Trophoblast cell (in vitro differentiated cells and primary cell): ENCODE results near the gene SUCLG2. TPM values are rescaled to one million over a fixed set of nuclear protein-coding genes. Genes with fewer than 3 reads are reported as not detected.

Experiments used
- DNase-seq, 2 donors: peaks; one replicate each; pipeline ENCODE4 v3.0.0-alpha.2; 2016
- H2AFZ ChIP-seq: 2 replicates; pipeline ENCODE4 v1.6.1; 2013; ENCODE audit warnings: low read length, moderate library complexity, mild to moderate bottlenecking; ENCODE audit not compliant: insufficient read depth, poor library complexity
- H2AK5ac ChIP-seq: 2 replicates; pipeline ENCODE4 v1.6.1; 2013; ENCODE audit warnings: mild to moderate bottlenecking, low read length
- H2BK120ac ChIP-seq: 2 replicates; pipeline ENCODE4 v1.6.1; 2013; ENCODE audit warnings: low read length, mild to moderate bottlenecking, moderate library complexity; ENCODE audit not compliant: insufficient read depth, poor library complexity
- H2BK12ac ChIP-seq: 2 replicates; pipeline ENCODE4 v1.6.1; 2013; ENCODE audit warnings: mild to moderate bottlenecking, low read length, moderate library complexity
- H2BK5ac ChIP-seq: 2 replicates; pipeline ENCODE4 v1.6.1; 2013; ENCODE audit warnings: low read length, low read depth, moderate library complexity, mild to moderate bottlenecking; ENCODE audit not compliant: poor library complexity
- H3K14ac ChIP-seq: 2 replicates; pipeline ENCODE4 v1.6.1; 2013; ENCODE audit warnings: mild to moderate bottlenecking, low read length
- H3K18ac ChIP-seq: 2 replicates; pipeline ENCODE4 v1.6.1; 2013; ENCODE audit warnings: mild to moderate bottlenecking, low read length
- H3K23ac ChIP-seq: 2 replicates; pipeline ENCODE4 v1.6.1; 2013; ENCODE audit warnings: low read length
- H3K27ac ChIP-seq: 2 replicates; pipeline ENCODE4 v1.5.1; 2013; ENCODE audit warnings: low read depth, mild to moderate bottlenecking, inconsistent platforms, low read length, moderate library complexity
- H3K27me3 ChIP-seq: 2 replicates; pipeline ENCODE4 v1.6.1; 2013; ENCODE audit warnings: inconsistent platforms, mild to moderate bottlenecking, low read length, moderate library complexity; ENCODE audit not compliant: insufficient read depth
- H3K36me3 ChIP-seq, 2 experiments: 1 replicate in 1 of 2; 2 replicates in 1 of 2; pipeline ENCODE4 v1.6.1; 2013; ENCODE audit warnings: low read length in 2 of 2, mild to moderate bottlenecking in 2 of 2, moderate library complexity in 1 of 2; ENCODE audit not compliant: insufficient read depth in 2 of 2, control insufficient read depth in 1 of 2
- H3K4ac ChIP-seq: 2 replicates; pipeline ENCODE4 v1.6.1; 2013; ENCODE audit warnings: low read depth, mild to moderate bottlenecking, low read length, moderate library complexity
- H3K4me1 ChIP-seq, 2 experiments: 1 replicate in 1 of 2; 2 replicates in 1 of 2; pipeline ENCODE4 v1.6.1; 2013; ENCODE audit warnings: low read length in 2 of 2, mild to moderate bottlenecking in 2 of 2, moderate library complexity in 1 of 2; ENCODE audit not compliant: insufficient read depth in 2 of 2, control insufficient read depth in 1 of 2
- H3K4me2 ChIP-seq: 2 replicates; pipeline ENCODE4 v1.6.1; 2013; ENCODE audit warnings: inconsistent platforms, mild to moderate bottlenecking, low read length, moderate library complexity
- H3K4me3 ChIP-seq: 2 replicates; pipeline ENCODE4 v1.5.1; 2013; ENCODE audit warnings: mild to moderate bottlenecking, low read depth, low read length, inconsistent platforms
- H3K79me1 ChIP-seq: one replicate; pipeline ENCODE4 v1.6.1; 2013; ENCODE audit warnings: low read length
- H3K79me2 ChIP-seq: 2 replicates; pipeline ENCODE4 v1.6.1; 2013; ENCODE audit warnings: low read length, mild to moderate bottlenecking; ENCODE audit not compliant: control insufficient read depth, insufficient read depth, poor library complexity
- H3K9ac ChIP-seq: 2 replicates; pipeline ENCODE4 v1.6.1; 2013; ENCODE audit warnings: mild to moderate bottlenecking, low read length
- H3K9me3 ChIP-seq: 2 replicates; pipeline ENCODE4 v1.6.1; 2013; ENCODE audit warnings: low read depth, mild to moderate bottlenecking, control low read depth, inconsistent platforms, low read length; ENCODE audit not compliant: insufficient read depth
- H4K12ac ChIP-seq: 2 replicates; pipeline ENCODE4 v1.6.1; 2013; ENCODE audit warnings: low read depth, mild to moderate bottlenecking, low read length, moderate library complexity
- H4K8ac ChIP-seq: 2 replicates; pipeline ENCODE4 v1.6.1; 2013; ENCODE audit warnings: low read depth, mild to moderate bottlenecking, low read length, moderate library complexity
- H4K91ac ChIP-seq: one replicate; pipeline ENCODE4 v1.6.1; 2013; ENCODE audit warnings: low read depth, mild to moderate bottlenecking, low read length, moderate library complexity
- WGBS: extraction: QIAGEN DNeasy Blood & Tissue Kit; methylation state at CpG from one replicate; pipeline ENCODE4 v1.1.7; 2013; ENCODE audit warnings: missing lambda C conversion rate; ENCODE audit not compliant: insufficient read length, insufficient coverage; ENCODE audit errors: extremely low coverage; 5-methylcytosine and 5-hydroxymethylcytosine counted together
- polyA plus RNA-seq: library from polyadenylated mRNA; stranded (reverse); fragments of 200-250 nt; gene quantifications from 2 replicates; pipeline ENCODE4 v1.2.3, GENCODE V29; 2013

Gene SUCLG2, protein sequence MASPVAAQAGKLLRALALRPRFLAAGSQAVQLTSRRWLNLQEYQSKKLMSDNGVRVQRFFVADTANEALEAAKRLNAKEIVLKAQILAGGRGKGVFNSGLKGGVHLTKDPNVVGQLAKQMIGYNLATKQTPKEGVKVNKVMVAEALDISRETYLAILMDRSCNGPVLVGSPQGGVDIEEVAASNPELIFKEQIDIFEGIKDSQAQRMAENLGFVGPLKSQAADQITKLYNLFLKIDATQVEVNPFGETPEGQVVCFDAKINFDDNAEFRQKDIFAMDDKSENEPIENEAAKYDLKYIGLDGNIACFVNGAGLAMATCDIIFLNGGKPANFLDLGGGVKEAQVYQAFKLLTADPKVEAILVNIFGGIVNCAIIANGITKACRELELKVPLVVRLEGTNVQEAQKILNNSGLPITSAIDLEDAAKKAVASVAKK
- polyA plus RNA-seq = 22.7 and 24.4 TPM in 2 replicates

DNA sequence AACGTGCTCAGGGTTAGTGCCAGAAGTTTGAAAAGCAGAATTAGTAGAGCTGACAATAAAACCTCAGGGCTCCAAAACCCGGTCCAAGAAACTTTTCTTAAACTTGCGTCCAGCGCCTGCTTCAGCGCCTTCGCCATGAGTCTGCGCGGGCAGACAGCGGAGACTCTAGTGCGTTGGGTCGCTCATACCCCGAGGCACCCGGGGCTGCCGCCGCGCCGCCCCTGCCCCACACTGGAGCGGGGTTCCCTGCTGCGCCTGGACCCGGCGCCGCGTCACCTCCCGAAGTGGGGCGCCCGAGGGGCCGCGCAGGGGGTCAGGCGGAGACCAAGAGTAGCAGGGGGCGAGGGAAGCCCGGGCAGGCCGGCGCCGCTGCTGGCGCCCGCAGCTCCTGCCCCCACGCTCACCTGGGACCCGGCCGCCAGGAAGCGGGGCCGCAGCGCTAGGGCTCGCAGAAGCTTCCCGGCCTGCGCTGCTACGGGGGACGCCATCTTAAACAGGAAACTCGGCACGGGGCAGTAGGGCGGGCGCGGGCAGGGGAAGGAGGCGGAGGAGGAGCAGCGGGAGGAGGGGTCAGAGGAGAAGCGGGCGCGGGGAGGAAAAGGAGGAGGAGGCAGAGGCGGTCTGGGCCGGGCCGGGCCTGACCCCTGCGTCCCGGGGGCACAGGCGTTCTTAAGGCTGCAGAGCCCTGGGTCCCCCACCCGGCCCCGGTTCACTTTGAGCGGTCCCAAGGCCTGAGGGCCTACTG lies at the start of gene SUCLG2:
Gene SUCLG2, minus strand, starts transcription at position 514 of the 745 bp plus-strand sequence. Its CDS starts 26 bp downstream, at position 488.
- Histone ChIP-seq H3K9ac (peak within 1 kb of the TSS; percentile 93), H3K4me1 (peaks cover 5 to 6% of the 10 kb centered on the region in 2 experiments), H2BK12ac (peak within 1 kb of the TSS; percentile 19), H3K79me1 (peaks cover 12% of the 10 kb centered on the region), H3K79me2 (peaks cover 9% of the 10 kb centered on the region), H2AK5ac (peak within 1 kb of the TSS; percentile 18), H2AFZ (peak within 1 kb of the TSS; percentile 100), H3K23ac (no peak within 1 kb of the TSS), H4K8ac (peak within 1 kb of the TSS; percentile 94), H3K9me3 (no peaks in the 10 kb centered on the region), H3K27me3 (no peaks in the 10 kb centered on the region), H2BK120ac (peak within 1 kb of the TSS; percentile 95), H4K91ac (peak within 1 kb of the TSS; percentile 98), H3K4me3 (peak within 1 kb of the TSS; percentile 83), H4K12ac (peak within 1 kb of the TSS; percentile 99), H3K18ac (peak within 1 kb of the TSS; percentile 98), H3K27ac (peak within 1 kb of the TSS; percentile 90), H3K14ac (peak within 1 kb of the TSS; percentile 98), H2BK5ac (peak within 1 kb of the TSS; percentile 90), H3K36me3 (no peaks in the 10 kb centered on the region), H3K4me2 (peak within 1 kb of the TSS; percentile 47), H3K4ac (peak within 1 kb of the TSS; percentile 83)
- DNase-seq = peak; percentile 91 to 93
- WGBS = no CpG with 5 or more reads among the region's 66 CpGs

DNA sequence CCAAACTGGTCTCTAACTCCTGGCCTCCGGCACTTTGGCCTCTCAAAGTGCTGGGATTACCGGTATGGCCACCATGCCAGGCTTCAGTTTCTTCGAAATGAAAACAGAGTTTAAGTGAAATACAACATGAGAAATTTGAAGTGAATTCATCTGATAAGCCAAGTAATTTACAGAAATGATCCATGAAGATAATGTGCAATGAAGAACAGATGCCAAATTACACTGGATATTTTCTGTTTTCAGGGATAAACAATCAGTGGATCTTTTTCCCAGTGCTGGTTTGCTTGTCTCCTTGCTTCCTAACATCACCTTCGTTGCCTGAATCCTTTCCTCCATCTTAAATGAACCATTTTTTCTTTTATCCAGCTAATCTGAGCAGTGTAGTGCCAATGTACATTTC lies 46.2 kb upstream of the SUCLG2 start:
- no peaks in the 10 kb centered on the region for H3K79me1 ChIP-seq
- H2BK120ac ChIP-seq = no peak overlapping the region
- no peak overlapping the region for H3K9ac ChIP-seq
- WGBS = no CpG with 5 or more reads among the region's 4 CpGs
- H3K4me1 ChIP-seq = no peaks in the 10 kb centered on the region
- no peak overlapping the region for H4K12ac ChIP-seq
- H3K18ac ChIP-seq = no peak overlapping the region
- H3K14ac ChIP-seq = no peak overlapping the region
- H3K4me2 ChIP-seq = no peak overlapping the region
- no peak overlapping the region for H4K91ac ChIP-seq
- H3K4me3 ChIP-seq = no peak overlapping the region
- H3K79me2 ChIP-seq = no peaks in the 10 kb centered on the region
- no peak overlapping the region for H3K4ac ChIP-seq
- H3K9me3 ChIP-seq = no peaks in the 10 kb centered on the region
- no peak overlapping the region for H2BK12ac ChIP-seq
- no peak overlapping the region for H4K8ac ChIP-seq
- H2BK5ac ChIP-seq = no peak overlapping the region
- DNase-seq = peak in 1 of 2 donors; percentile 37
- no peaks in the 10 kb centered on the region for H3K36me3 ChIP-seq
- no peak overlapping the region for H3K27ac ChIP-seq
- H3K27me3 ChIP-seq = no peaks in the 10 kb centered on the region
- H3K23ac ChIP-seq = no peak overlapping the region
- no peak overlapping the region for H2AFZ ChIP-seq
- no peak overlapping the region for H2AK5ac ChIP-seq

DNA sequence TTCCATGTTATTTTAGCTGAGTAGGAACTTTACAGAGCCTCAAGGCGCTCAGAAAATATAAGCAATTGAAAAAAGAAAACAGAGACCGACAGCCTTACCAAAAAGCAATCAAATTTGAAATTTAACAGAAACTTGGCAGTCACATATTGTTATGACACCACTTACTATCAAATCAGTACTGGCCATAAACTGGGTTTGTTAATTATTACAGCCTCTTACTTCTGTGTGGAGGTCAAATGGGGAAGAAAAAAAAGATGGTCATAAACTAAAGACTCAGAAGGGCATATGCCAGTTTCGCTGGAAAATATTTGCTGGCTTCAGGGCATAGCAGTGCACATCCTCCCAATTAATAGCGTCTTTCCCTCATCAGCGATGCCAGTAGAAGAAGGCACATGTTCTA lies 45.5 kb upstream of the SUCLG2 start:
- H3K79me2 ChIP-seq = no peaks in the 10 kb centered on the region
- H2BK120ac ChIP-seq = no peak overlapping the region
- no peak overlapping the region for H3K9ac ChIP-seq
- no peak overlapping the region for H3K4me2 ChIP-seq
- H3K4me3 ChIP-seq = no peak overlapping the region
- no peak for DNase-seq
- no peak overlapping the region for H2AFZ ChIP-seq
- no peaks in the 10 kb centered on the region for H3K4me1 ChIP-seq
- no peak overlapping the region for H2BK5ac ChIP-seq
- no peaks in the 10 kb centered on the region for H3K27me3 ChIP-seq
- no peak overlapping the region for H3K4ac ChIP-seq
- H3K18ac ChIP-seq = no peak overlapping the region
- H3K23ac ChIP-seq = no peak overlapping the region
- no peaks in the 10 kb centered on the region for H3K79me1 ChIP-seq
- no peaks in the 10 kb centered on the region for H3K36me3 ChIP-seq
- H3K27ac ChIP-seq = no peak overlapping the region
- H3K9me3 ChIP-seq = no peaks in the 10 kb centered on the region
- H2BK12ac ChIP-seq = no peak overlapping the region
- H4K12ac ChIP-seq = no peak overlapping the region
- H4K91ac ChIP-seq = no peak overlapping the region
- H2AK5ac ChIP-seq = no peak overlapping the region
- no CpG with 5 or more reads among the region's 5 CpGs for WGBS
- H3K14ac ChIP-seq = no peak overlapping the region
- H4K8ac ChIP-seq = no peak overlapping the region

DNA sequence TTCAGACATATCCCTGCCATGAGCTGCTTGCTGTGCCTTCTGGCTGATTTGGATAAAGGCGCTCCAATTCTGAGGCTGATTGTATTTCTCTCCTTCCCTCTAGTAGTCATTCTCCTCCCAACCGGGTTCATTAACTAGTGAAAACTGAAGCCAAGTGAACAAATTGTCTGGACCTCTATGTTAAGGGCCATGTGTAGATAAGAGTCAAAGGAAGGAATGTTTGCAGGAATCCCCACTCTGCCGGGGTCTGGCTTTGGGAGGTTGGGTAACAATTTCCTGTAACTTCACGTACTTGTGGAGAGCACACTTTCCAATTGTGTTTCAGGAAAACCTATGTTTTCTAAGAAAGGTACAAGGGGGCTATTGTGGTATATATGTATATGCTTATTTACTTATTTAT lies 38.2 kb upstream of the SUCLG2 start:
- Histone ChIP-seq H2BK120ac (no peak overlapping the region), H2BK5ac (no peak overlapping the region), H3K14ac (no peak overlapping the region), H3K18ac (no peak overlapping the region), H4K12ac (no peak overlapping the region), H3K27ac (no peak overlapping the region), H4K91ac (no peak overlapping the region), H3K36me3 (no peaks in the 10 kb centered on the region), H3K27me3 (no peaks in the 10 kb centered on the region), H3K9me3 (no peaks in the 10 kb centered on the region), H2AFZ (no peak overlapping the region), H3K4me3 (no peak overlapping the region), H3K79me1 (no peaks in the 10 kb centered on the region), H3K4me1 (peaks cover 2 to 7% of the 10 kb centered on the region in 2 experiments), H2AK5ac (no peak overlapping the region), H3K79me2 (no peaks in the 10 kb centered on the region), H3K23ac (no peak overlapping the region), H3K9ac (no peak overlapping the region), H3K4me2 (no peak overlapping the region), H2BK12ac (no peak overlapping the region), H3K4ac (no peak overlapping the region), H4K8ac (no peak overlapping the region)
- DNase-seq = peak; percentile 58 to 80
- whole genome bisulfite sequencing = no CpG with 5 or more reads among the region's 4 CpGs
